ENCODE measurements around the gene USP10.

The USP10 gene

GRCh38 chr16:84810518-84811273 is 110.9 kb downstream of the USP10 start:
- DNase-seq: no peak

- no peak for DNase-seq
These were observed 111.7 kb downstream of the USP10 start for GRCh38 chr16:84811529-84811928.

- no peak for DNase-seq
These were observed 113.5 kb downstream of the USP10 start for GRCh38 chr16:84813141-84813934.

- no peak for DNase-seq
These were observed 115.7 kb downstream of the USP10 start for GRCh38 chr16:84815462-84815861.

GRCh38 chr16:84816023-84816422 is 116.2 kb downstream of the USP10 start:
- no peak for DNase-seq

- no peak for DNase-seq
These were observed 116.7 kb downstream of the USP10 start for GRCh38 chr16:84816485-84816884.

GRCh38 chr16:84817206-84817605 is 117.4 kb downstream of the USP10 start:
- no peak for DNase-seq

GRCh38 chr16:84817613-84818012 is 117.8 kb downstream of the USP10 start:
- DNase-seq: no peak

GRCh38 chr16:84818133-84818532 is 118.3 kb downstream of the USP10 start:
- DNase-seq: no peak

- no peak for DNase-seq
These were observed 119.3 kb downstream of the USP10 start for GRCh38 chr16:84818989-84819643.

- peak; percentile 94 for DNase-seq
These were observed 120.0 kb downstream of the USP10 start, which contains the start of gene CRISPLD2 for GRCh38 chr16:84819644-84820304. CRISPLD2 (plus strand) TSS chr16:84819985; CDS start chr16:84838496, 18,511 bp downstream.

- no peak for DNase-seq
These were observed 120.5 kb downstream of the USP10 start for GRCh38 chr16:84820305-84820684.

GRCh38 chr16:84820771-84821170 is 121.0 kb downstream of the USP10 start:
- DNase-seq: no peak

GRCh38 chr16:84821179-84821578 is 121.4 kb downstream of the USP10 start:
- no peak for DNase-seq

GRCh38 chr16:84821728-84822689 is 122.2 kb downstream of the USP10 start:
- DNase-seq: no peak

GRCh38 chr16:84822990-84823389 is 123.2 kb downstream of the USP10 start:
- DNase-seq: no peak

- no peak for DNase-seq
These were observed 123.7 kb downstream of the USP10 start for GRCh38 chr16:84823484-84823883.

- DNase-seq: no peak
These were observed 124.1 kb downstream of the USP10 start for GRCh38 chr16:84823926-84824325.

GRCh38 chr16:84825896-84826557 is 126.2 kb downstream of the USP10 start:
- no peak for DNase-seq

- peak; percentile 40 for DNase-seq
These were observed 126.8 kb downstream of the USP10 start for GRCh38 chr16:84826558-84826941.

GRCh38 chr16:84827131-84827574 is 127.4 kb downstream of the USP10 start:
- DNase-seq: peak; percentile 48

Measured in retina (tissue), 1 donor.